K562 (cell line): ENCODE results near the gene COQ10B. TPM values are rescaled to one million over a fixed set of nuclear protein-coding genes. Genes with fewer than 3 reads are reported as not detected.

Experiments used
- AFF4 ChIP-seq: sonication (generic); formaldehyde crosslinking; IDR thresholded peaks from 2 replicates; pipeline ENCODE4 v1.8.0; 2023; ENCODE audit warnings: mild to moderate bottlenecking, missing genetic modification reagents
- BRD9 ChIP-seq: fragments of 450-650 bp; IDR thresholded peaks from 2 replicates; pipeline ENCODE4 v1.6.1; 2018; ENCODE audit warnings: low read depth; ENCODE audit not compliant: partially characterized antibody
- FOXP4 ChIP-seq: sonication (generic); formaldehyde crosslinking; IDR thresholded peaks from 2 replicates; pipeline ENCODE4 v1.8.0; 2022; ENCODE audit warnings: mild to moderate bottlenecking, missing genetic modification reagents, borderline replicate concordance
- KDM2B ChIP-seq: fragments of 250-450 bp; sonication (Bioruptor Pico); IDR thresholded peaks from 2 replicates; pipeline ENCODE4 v1.8.0; 2021; ENCODE audit warnings: mild to moderate bottlenecking, moderate library complexity
- NRF1 ChIP-seq, 2 experiments: fragments of 450-650 bp; IDR thresholded peaks in 1 of 2; conservative IDR thresholded peaks in 1 of 2; 2 replicates each; pipeline ENCODE4 v1.6.1; 2014; ENCODE audit warnings: mild to moderate bottlenecking in 2 of 2
- STAT5A ChIP-seq: IDR thresholded peaks from 2 replicates; pipeline ENCODE4 v1.6.1; 2012; ENCODE audit warnings: low read length, inconsistent platforms, borderline replicate concordance
- ZNF184 ChIP-seq: sonication (generic); formaldehyde crosslinking; IDR thresholded peaks from 2 replicates; pipeline ENCODE4 v1.5.0; 2020; ENCODE audit warnings: missing genetic modification reagents
- polyA plus RNA-seq, 8 experiments: library from polyadenylated mRNA; depleted of rRNA in 4 of 8; stranded (reverse) in 5 of 8; unstranded in 3 of 8; fragments of >200 nt; fragmentation: Nextera tagmentation in 2 of 8; fragmentation: Illumina TruSeq in 1 of 8; extraction: Ambion mirVana in 2 of 8; extraction: Trizol in 1 of 8; gene quantifications; 2 replicates each; pipeline versions ENCODE4 v1.2.1 to v1.2.3, GENCODE V29; 2011 to 2014; ENCODE audit warnings: inconsistent platforms in 1 of 8, missing spikeins in 1 of 8
- total RNA-seq, 7 experiments: library from RNA; depleted of rRNA in 6 of 7; stranded (reverse); fragments of >200 nt in 6 of 7; fragmentation: Illumina TruSeq in 2 of 7; extraction: Trizol in 2 of 7; gene quantifications; 2 replicates each; pipeline versions ENCODE4 v1.2.1 to v1.2.3, GENCODE V29; 2011 to 2021; ENCODE audit warnings: low replicate concordance in 1 of 7
- TF ChIP-seq, protein P1 (sequence below): fragments of 450-650 bp; formaldehyde crosslinking; conservative IDR thresholded peaks from 2 replicates; pipeline ENCODE4 v1.4.0; 2022; ENCODE audit warnings: mild to moderate bottlenecking, missing genetic modification characterization
- TF ChIP-seq, protein P2 (sequence below), 2 experiments: fragments of 450-650 bp; IDR thresholded peaks; 2 replicates each; pipeline ENCODE4 v1.6.1; 2016; ENCODE audit warnings: mild to moderate bottlenecking in 2 of 2, borderline replicate concordance in 1 of 2, low read depth in 1 of 2, moderate library complexity in 1 of 2

COQ10B gene
- total and polyA plus RNA-seq, 9 of the 15 experiments (the other 6 are each of a cell fraction or from before 2014, with no cell fraction given), result 3.1 to 13.1 (median 7.7) TPM

GRCh38 chr2:197498937-197499593, 45.7 kb downstream of the COQ10B start (continued):
- TF ChIP-seq, protein P1, sequence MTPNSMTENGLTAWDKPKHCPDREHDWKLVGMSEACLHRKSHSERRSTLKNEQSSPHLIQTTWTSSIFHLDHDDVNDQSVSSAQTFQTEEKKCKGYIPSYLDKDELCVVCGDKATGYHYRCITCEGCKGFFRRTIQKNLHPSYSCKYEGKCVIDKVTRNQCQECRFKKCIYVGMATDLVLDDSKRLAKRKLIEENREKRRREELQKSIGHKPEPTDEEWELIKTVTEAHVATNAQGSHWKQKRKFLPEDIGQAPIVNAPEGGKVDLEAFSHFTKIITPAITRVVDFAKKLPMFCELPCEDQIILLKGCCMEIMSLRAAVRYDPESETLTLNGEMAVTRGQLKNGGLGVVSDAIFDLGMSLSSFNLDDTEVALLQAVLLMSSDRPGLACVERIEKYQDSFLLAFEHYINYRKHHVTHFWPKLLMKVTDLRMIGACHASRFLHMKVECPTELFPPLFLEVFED (CRISPR knock-in tag), result no peak
- TF ChIP-seq NRF1 (conservative IDR thresholded peaks at IDR 0.05 in 1 of 2, IDR thresholded peaks at IDR 0.05 in 1 of 2), result peak in 1 of 2 experiments; percentile 39; a peak in 2 of 4 replicates
- TF ChIP-seq ZNF184 (CRISPR knock-in tag), result no peak
- TF ChIP-seq STAT5A, result no peak
- TF ChIP-seq, protein P2, sequence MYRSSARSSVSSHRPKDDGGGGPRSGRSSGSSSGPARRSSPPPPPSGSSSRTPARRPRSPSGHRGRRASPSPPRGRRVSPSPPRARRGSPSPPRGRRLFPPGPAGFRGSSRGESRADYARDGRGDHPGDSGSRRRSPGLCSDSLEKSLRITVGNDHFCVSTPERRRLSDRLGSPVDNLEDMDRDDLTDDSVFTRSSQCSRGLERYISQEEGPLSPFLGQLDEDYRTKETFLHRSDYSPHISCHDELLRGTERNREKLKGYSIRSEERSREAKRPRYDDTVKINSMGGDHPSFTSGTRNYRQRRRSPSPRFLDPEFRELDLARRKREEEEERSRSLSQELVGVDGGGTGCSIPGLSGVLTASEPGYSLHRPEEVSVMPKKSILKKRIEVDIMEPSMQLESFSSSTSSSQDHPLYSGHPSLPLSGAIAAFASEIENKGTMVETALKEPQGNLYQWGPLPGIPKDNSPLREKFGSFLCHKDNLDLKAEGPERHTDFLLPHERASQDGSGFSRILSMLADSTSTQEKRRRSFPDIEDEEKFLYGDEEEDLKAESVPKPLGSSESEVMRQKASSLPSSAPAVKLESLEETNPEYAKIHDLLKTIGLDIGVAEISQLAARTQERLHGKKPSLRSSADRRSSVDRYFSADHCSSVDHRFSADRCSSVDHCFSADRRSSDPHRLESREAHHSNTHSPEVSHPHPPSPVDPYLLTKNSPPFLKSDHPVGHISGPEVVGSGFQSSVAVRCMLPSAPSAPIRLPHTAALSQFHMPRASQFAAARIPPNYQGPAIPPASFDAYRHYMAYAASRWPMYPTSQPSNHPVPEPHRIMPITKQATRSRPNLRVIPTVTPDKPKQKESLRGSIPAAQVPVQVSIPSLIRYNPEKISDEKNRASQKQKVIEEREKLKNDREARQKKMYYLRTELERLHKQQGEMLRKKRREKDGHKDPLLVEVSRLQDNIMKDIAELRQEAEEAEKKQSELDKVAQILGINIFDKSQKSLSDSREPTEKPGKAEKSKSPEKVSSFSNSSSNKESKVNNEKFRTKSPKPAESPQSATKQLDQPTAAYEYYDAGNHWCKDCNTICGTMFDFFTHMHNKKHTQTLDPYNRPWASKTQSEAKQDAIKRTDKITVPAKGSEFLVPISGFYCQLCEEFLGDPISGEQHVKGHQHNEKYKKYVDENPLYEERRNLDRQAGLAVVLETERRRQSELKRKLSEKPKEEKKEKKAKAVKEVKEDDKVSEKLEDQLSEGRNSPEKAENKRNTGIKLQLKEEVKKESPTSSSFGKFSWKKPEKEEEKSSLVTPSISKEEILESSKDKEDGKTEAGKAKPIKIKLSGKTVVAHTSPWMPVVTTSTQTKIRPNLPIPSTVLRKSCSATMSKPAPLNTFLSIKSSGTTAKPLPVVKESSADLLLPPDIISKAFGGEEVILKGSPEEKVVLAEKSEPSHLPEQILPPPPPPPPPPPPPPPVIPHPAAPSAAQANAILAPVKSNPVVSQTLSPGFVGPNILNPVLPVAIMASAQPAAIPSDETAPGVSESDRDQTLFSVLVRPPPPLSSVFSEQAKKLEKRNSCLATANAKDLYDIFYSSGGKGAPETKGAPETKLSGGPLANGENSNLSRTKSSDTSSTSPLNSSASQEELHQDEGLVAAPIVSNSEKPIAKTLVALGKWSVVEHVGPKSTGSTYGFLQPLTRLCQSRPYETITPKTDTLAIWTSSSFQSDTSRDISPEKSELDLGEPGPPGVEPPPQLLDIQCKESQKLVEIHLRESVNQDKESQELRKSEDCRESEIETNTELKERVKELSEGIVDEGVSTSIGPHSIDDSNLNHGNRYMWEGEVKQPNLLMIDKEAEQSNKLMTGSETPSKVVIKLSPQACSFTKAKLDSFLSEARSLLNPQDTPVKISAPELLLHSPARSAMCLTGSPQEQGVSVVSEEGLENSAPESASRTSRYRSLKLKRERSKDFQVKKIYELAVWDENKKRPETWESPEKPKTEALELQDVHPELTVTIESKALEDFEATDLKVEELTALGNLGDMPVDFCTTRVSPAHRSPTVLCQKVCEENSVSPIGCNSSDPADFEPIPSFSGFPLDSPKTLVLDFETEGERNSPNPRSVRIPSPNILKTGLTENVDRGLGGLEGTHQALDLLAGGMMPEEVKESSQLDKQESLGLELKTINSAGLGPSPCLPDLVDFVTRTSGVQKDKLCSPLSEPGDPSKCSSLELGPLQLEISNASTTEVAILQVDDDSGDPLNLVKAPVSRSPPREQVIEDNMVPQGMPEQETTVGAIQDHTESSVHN (IDR thresholded peaks at IDR 0.05; ENCODE audit: borderline replicate concordance in 1 of 2, low read depth in 1 of 2), result no peak
- no peak for TF ChIP-seq FOXP4 (CRISPR knock-in tag)
- no peak for TF ChIP-seq AFF4 (CRISPR knock-in tag)
- TF ChIP-seq KDM2B (CRISPR knock-in tag), result no peak
- TF ChIP-seq BRD9, result peak; percentile 35
